ENCODE measurements around the gene SLC10A7. TPM values are rescaled to one million over a fixed set of nuclear protein-coding genes. Genes with fewer than 3 reads are reported as not detected.

SLC10A7 gene
- total RNA-seq, 1 experiment from 2014 or later = 3.9 TPM

- Histone ChIP-seq H2BK5ac (ENCODE audit: insufficient read length, low read length) (no peak overlapping the region), H3K79me2 (ENCODE audit: insufficient read depth, low read length) (no peaks in the 10 kb centered on the region), H3K9ac (ENCODE audit: extremely low read depth, insufficient read length, low read length) (no peak overlapping the region), H3K18ac (ENCODE audit: insufficient read length, low read depth, low read length) (no peak overlapping the region), H3T11ph (ENCODE audit: low read length) (no peak overlapping the region), H4K91ac (ENCODE audit: insufficient read length, low read depth, low read length) (no peak overlapping the region), H3K79me1 (ENCODE audit: insufficient read depth, low read depth, low read length, poor library complexity, severe bottlenecking) (no peaks in the 10 kb centered on the region), H2BK120ac (ENCODE audit: low read depth, low read length, poor library complexity, severe bottlenecking) (no peak overlapping the region), H3K27ac (ENCODE audit: insufficient read length, low read depth, low read length) (no peak overlapping the region), H2BK12ac (ENCODE audit: insufficient read length, low read depth, low read length) (no peak overlapping the region), H2AFZ (ENCODE audit: low read length) (no peak overlapping the region), H4K20me1 (ENCODE audit: control insufficient read depth, insufficient read depth, insufficient read length) (no peaks in the 10 kb centered on the region), H2BK15ac (ENCODE audit: low read depth, low read length) (no peak overlapping the region), H2AK5ac (ENCODE audit: insufficient read length, low read length) (no peak overlapping the region), H3K23ac (ENCODE audit: insufficient read length, low read depth, low read length) (no peak overlapping the region), H4K8ac (replicated peaks; ENCODE audit: insufficient read length, low read depth, low read length) (no peak overlapping the region), H3K4ac (ENCODE audit: low read depth, low read length) (no peak overlapping the region), H4K5ac (ENCODE audit: insufficient read length, low read depth, low read length) (no peak overlapping the region), H3K9me3 (ENCODE audit: control insufficient read depth, low read depth, low read length) (no peaks in the 10 kb centered on the region), H3K4me1 (ENCODE audit: insufficient read depth, low read length) (no peaks in the 10 kb centered on the region), H3K4me2 (ENCODE audit: insufficient read depth, insufficient read length, low read length) (no peak overlapping the region), H3K27me3 (ENCODE audit: insufficient read depth, low read length) (no peaks in the 10 kb centered on the region), H2BK20ac (ENCODE audit: low read depth, low read length, poor library complexity, severe bottlenecking) (no peak overlapping the region), H3K56ac (ENCODE audit: insufficient read length, low read depth, low read length) (no peak overlapping the region), H3K23me2 (ENCODE audit: insufficient read length, low read depth, low read length, poor library complexity, severe bottlenecking) (no peaks in the 10 kb centered on the region), H3K14ac (ENCODE audit: insufficient read depth, low read length) (no peak overlapping the region)
- no peak overlapping the region for H3K4me3 Mint-ChIP-seq
- H3K9me3 Mint-ChIP-seq = no peaks in the 10 kb centered on the region
- no peak overlapping the region for H3K27ac Mint-ChIP-seq
- H3K4me1 Mint-ChIP-seq = no peaks in the 10 kb centered on the region
- no peaks in the 10 kb centered on the region for H3K36me3 Mint-ChIP-seq (ENCODE audit: insufficient read depth in 1 of 3, low read depth in 3 of 3)
- WGBS (ENCODE audit: extremely low coverage, insufficient read length, low lambda C conversion rate) = 100% methylated on average over 1 of the region's 1 CpG
- H3K27me3 Mint-ChIP-seq (ENCODE audit: low read depth) = no peaks in the 10 kb centered on the region
- no peak for DNase-seq
- no peak for TF ChIP-seq CTCF (conservative IDR thresholded peaks at IDR 0.05)
Measured at GRCh38 chr4:146315184-146315583, 206.6 kb downstream of the SLC10A7 start.
